Measurements from ENCODE around the gene BEX1.
"Not testable (repeated sequence)": the region's sequence is repeated elsewhere in the genome, so short reads cannot be mapped to it uniquely, and the experiment has no call there.

DNA sequence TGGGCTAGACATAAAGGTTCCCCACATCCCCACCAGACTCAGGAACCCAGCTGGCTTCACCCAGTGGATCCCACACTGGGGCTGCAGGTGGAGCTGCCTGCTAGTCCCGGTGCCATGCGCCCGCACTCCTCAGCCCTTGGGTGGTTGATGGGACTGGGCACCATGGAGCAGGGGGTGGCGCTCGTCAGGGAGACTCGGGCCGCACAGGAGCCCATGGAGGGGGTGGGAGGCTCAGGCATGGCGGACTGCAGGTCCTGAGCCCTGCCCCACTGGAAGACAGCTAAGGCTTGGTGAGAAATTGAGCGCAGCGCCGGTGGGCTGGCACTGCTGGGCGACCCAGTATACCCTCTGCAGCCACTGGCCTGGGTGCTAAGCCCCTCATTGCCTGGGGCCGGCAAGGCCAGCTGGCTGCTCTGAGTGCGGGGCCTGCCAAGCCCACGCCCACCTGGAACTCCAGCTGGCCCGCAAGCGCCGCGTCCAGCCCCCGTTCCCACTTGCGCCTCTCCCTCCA lies 43.3 kb upstream of the BEX1 start:
- TF ChIP-seq, protein P1, sequence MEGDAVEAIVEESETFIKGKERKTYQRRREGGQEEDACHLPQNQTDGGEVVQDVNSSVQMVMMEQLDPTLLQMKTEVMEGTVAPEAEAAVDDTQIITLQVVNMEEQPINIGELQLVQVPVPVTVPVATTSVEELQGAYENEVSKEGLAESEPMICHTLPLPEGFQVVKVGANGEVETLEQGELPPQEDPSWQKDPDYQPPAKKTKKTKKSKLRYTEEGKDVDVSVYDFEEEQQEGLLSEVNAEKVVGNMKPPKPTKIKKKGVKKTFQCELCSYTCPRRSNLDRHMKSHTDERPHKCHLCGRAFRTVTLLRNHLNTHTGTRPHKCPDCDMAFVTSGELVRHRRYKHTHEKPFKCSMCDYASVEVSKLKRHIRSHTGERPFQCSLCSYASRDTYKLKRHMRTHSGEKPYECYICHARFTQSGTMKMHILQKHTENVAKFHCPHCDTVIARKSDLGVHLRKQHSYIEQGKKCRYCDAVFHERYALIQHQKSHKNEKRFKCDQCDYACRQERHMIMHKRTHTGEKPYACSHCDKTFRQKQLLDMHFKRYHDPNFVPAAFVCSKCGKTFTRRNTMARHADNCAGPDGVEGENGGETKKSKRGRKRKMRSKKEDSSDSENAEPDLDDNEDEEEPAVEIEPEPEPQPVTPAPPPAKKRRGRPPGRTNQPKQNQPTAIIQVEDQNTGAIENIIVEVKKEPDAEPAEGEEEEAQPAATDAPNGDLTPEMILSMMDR (conservative IDR thresholded peaks at IDR 0.05), result not testable (repeated sequence)
- TF ChIP-seq EZH2 (IDR thresholded peaks at IDR 0.05; ENCODE audit: low read depth), result not testable (repeated sequence)

Data from PC-9 (cell line).